ENCODE measurements around the gene TMEM134. TPM values are rescaled to one million over a fixed set of nuclear protein-coding genes. Genes with fewer than 3 reads are reported as not detected.

Gene TMEM134
- total RNA-seq, 3 donors from 2014 or later, result 37.8 to 54.2 (median 42.3) TPM

GRCh38 chr11:67506426-67507051 is 37.5 kb upstream of the TMEM134 start:
- intact Hi-C loops (cut with DNase I; ENCODE audit: low total_unique reads), result loop anchor here (10.0 kb wide), 1 partner anchor 112 kb away; the partner anchor contains the start of gene RAD9A
- Histone ChIP-seq H3K4me1 (peaks cover 17 to 27% of the 10 kb centered on the region in 2 donors), H3K27me3 (no peaks in the 10 kb centered on the region), H3K9me3 (no peaks in the 10 kb centered on the region), H3K36me3 (no peaks in the 10 kb centered on the region), H3K27ac (peak overlapping the region; percentile 98), H3K4me3 (peak overlapping the region in 2 of 3 donors; percentile 70 to 77)
- no peak for DNase-seq (ENCODE audit: low spot score in 2 of 2)
- TF ChIP-seq, protein P1, sequence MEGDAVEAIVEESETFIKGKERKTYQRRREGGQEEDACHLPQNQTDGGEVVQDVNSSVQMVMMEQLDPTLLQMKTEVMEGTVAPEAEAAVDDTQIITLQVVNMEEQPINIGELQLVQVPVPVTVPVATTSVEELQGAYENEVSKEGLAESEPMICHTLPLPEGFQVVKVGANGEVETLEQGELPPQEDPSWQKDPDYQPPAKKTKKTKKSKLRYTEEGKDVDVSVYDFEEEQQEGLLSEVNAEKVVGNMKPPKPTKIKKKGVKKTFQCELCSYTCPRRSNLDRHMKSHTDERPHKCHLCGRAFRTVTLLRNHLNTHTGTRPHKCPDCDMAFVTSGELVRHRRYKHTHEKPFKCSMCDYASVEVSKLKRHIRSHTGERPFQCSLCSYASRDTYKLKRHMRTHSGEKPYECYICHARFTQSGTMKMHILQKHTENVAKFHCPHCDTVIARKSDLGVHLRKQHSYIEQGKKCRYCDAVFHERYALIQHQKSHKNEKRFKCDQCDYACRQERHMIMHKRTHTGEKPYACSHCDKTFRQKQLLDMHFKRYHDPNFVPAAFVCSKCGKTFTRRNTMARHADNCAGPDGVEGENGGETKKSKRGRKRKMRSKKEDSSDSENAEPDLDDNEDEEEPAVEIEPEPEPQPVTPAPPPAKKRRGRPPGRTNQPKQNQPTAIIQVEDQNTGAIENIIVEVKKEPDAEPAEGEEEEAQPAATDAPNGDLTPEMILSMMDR (IDR thresholded peaks at IDR 0.05), result peak in 1 of 3 donors; percentile 24
- no peak for TF ChIP-seq POLR2AphosphoS5 (IDR thresholded peaks at IDR 0.05)

DNA sequence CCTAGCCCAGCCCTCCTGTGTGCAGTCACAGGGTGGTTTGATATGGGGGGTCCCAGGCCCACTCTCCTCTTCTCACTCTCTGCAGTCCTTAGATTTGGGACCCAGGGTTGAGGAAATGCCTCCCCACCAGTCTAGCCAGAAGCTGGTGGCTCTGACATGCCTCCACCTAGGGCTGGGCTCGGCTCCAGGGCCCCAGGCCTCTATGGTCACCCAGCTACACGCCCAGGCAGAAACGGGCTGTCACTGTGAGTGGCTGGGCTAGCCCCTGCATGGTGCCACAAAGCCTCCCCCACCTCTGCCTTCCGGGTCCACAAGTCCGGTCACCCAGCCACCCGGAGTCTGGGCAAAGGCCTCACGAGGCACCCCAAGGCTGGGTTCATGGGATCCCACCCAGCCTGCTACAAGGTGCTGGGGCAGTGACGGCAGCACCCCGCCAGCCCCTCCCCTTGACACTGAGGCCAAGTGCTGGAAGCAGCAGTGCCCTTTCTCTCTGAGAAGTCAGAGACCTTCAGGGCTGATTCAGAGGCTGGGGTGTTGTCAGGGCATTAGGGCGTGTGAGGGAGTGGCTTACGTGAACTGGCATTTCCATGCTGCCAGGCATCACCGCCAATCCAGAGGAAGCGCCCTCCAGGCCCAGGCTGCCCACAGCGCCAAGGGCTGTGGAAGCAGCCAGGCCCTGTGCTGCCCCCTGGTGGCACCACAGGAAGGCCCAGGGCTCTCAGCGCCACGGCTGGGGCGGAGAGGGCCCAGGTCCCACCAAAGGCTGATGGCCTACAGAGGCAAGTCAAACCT is 36.8 kb upstream of the TMEM134 start:
- Histone ChIP-seq H3K36me3 (no peaks in the 10 kb centered on the region), H3K27ac (peak overlapping the region; percentile 98), H3K4me3 (peak overlapping the region; percentile 59 to 70 (median 70)), H3K27me3 (no peaks in the 10 kb centered on the region), H3K4me1 (peaks cover 17 to 27% of the 10 kb centered on the region in 2 donors), H3K9me3 (no peaks in the 10 kb centered on the region)
- peak; percentile 85 for DNase-seq (ENCODE audit: low spot score in 2 of 2)
- intact Hi-C loops (cut with DNase I; ENCODE audit: low total_unique reads), result loop anchor here (10.0 kb wide), 1 partner anchor 111 kb away; the partner anchor contains the start of gene RAD9A
- TF ChIP-seq POLR2AphosphoS5 (IDR thresholded peaks at IDR 0.05) (peak in 2 of 3 donors; percentile 44 to 65), POLR2A (IDR thresholded peaks at IDR 0.05) (no peak)
- TF ChIP-seq, protein P1 (IDR thresholded peaks at IDR 0.05), result peak; percentile 78 to 97 (median 92)

GRCh38 chr11:67504950-67505581 is 36.0 kb upstream of the TMEM134 start, which contains the start of gene PITPNM1:
TSS of gene PITPNM1 (minus strand) at chr11:67505363. CDS start at chr11:67504180, 1,183 bp downstream.
- peak in 1 of 2 donors; percentile 53 for DNase-seq (ENCODE audit: low spot score in 2 of 2)
- Histone ChIP-seq H3K27ac (peak within 1 kb of the TSS; percentile 98), H3K4me1 (peaks cover 17 to 27% of the 10 kb centered on the region in 2 donors), H3K27me3 (no peaks in the 10 kb centered on the region), H3K36me3 (no peaks in the 10 kb centered on the region), H3K9me3 (no peaks in the 10 kb centered on the region), H3K4me3 (peak within 1 kb of the TSS; percentile 59 to 70 (median 70))
- TF ChIP-seq POLR2AphosphoS5 (IDR thresholded peaks at IDR 0.05) (no peak), POLR2A (IDR thresholded peaks at IDR 0.05) (no peak)
- TF ChIP-seq, protein P1 (IDR thresholded peaks at IDR 0.05), result no peak
- intact Hi-C loops (cut with DNase I; ENCODE audit: low total_unique reads), result loop anchor here (10.0 kb wide), 1 partner anchor 110 kb away; the partner anchor contains the start of gene RAD9A

- peaks cover 17 to 27% of the 10 kb centered on the region in 2 donors for H3K4me1 ChIP-seq
- H3K27me3 ChIP-seq, result no peaks in the 10 kb centered on the region
- peak overlapping the region; percentile 98 for H3K27ac ChIP-seq
- DNase-seq (ENCODE audit: low spot score in 2 of 2), result no peak
- H3K4me3 ChIP-seq, result peak overlapping the region; percentile 59 to 70 (median 70)
- TF ChIP-seq POLR2AphosphoS5 (IDR thresholded peaks at IDR 0.05), result peak in 1 of 3 donors; percentile 14
- TF ChIP-seq, protein P1 (IDR thresholded peaks at IDR 0.05), result no peak
- intact Hi-C loops (cut with DNase I; ENCODE audit: low total_unique reads), result loop anchor here (10.0 kb wide), 1 partner anchor 109 kb away; the partner anchor contains the start of gene RAD9A
- no peaks in the 10 kb centered on the region for H3K36me3 ChIP-seq
- no peaks in the 10 kb centered on the region for H3K9me3 ChIP-seq
Measured at GRCh38 chr11:67504005-67504949, 35.2 kb upstream of the TMEM134 start.
